Epidermal melanocyte (primary cell): ENCODE data around the gene IQSEC1.

Experiments
- DNase-seq: peaks from one replicate; pipeline ENCODE4 v3.0.0; 2011; ENCODE audit warnings: low spot score; ENCODE audit not compliant: insufficient read length

The IQSEC1 gene

DNA sequence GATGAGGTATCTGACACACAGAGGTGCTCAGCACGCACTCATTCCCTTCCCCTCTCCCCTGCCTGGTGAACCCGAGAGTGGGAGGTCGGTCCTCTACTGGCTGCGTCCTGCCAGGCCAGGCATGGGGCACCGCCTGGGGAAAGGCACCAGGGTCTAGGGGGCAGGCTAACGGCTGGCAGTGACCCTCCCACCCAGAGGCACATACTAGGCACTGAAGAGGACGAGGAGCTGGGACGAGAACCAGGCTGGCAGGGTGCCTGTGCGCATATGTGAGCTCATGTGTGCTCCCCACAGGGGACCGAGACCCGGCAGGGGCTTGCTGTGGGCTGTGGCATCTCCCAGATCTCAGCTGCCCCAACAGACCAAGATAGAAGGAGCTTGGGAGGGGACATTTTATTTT, 86.7 kb downstream of the IQSEC1 start:
- no peak for DNase-seq

DNA sequence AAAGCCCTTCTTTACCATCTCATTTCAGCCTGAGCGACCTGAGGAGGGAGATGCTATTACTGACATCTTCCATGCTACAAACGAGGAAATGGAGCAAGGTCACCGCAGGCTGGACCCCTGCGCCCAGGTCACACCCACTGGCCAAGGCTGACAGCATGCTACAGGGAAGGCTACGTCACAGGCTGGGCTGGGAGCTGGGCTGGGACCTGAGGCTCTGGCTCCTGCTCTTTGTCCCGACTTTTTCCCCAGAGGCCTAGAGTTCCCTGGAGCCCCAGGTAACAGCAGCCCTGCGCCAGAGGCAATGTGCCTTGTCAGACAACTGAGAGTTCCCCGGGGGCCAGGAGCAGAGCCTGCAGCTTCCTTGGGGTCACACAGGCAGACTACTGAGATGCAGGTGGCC, 87.2 kb downstream of the IQSEC1 start:
- DNase-seq = no peak

DNA sequence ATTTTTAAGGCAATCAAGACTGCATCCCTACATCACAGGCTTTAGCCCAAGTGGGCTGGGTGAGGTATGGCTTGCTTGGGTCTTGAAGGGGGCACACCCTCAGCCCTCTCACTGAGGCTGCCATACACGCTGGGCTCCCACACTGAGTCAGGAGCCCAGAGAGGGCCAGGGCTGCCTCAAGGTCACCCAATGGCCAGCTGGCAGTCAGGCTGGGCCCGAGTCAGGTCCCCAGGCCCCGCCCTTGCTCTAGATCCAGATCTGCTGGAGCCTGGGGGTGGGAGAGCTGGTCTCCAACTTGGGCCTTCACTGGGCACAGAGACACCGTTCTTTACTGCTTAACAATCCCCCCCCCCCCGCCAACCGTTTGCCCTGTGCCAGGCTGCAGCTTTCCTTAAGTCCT, 88.1 kb downstream of the IQSEC1 start:
- DNase-seq = no peak

DNA sequence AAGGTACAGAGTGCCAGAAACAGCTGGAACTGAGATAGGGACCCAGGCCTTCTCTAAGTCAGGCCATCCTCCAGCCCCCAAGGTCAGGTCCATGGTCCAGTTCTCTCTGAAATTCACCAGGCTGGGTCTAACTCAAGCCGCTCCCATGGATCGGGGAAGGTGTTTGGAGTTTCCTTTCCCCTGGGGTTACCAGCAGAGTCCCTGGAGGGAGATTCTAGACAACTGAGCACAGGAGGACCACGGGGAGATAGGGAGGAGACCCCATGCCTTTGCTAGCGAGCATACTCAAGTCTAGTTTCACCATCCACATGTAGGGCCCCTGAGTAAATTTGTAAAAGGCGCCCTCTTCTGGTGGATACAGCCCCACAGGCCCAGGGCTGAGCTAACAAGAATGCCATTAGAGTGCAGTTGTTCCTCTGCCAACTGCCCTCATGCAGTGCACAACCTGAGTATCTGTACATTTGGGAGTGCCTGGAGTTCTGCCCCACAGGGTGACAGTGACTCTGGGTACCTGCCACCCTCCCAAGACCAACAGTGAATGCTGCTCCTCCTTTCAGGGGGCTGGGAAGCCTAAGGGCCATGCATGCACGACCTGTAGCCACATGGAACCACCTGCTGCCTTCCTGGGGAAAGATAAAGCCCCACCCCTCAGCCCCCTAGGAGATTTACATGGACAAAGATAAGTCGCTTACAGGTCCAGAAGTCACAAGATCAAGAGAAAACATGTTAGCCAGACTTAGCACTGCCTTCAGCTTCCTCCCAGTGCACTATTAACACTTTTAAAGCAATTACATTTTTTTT, 89.0 kb downstream of the IQSEC1 start:
- peak; percentile 73 for DNase-seq

DNA sequence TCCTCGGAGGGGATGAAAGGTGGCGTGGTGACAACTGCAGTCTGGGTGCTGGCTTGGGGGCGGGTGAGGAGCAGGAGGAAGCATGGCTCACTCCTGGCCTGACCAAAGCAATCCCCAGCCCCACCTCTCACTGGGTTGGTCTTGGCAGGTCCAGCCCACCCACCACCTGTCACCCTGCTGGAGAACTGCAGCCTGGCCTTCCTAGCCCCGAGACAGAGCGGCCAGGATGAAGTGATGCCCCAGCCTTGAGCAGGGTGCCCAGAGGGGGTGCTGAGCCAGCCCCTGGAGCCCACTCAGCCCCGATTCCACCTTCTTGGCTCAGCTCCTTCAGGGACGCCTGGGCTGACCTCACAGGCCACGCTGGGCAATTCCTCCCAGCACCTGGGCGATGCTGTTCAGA, 89.9 kb downstream of the IQSEC1 start:
- no peak for DNase-seq

DNA sequence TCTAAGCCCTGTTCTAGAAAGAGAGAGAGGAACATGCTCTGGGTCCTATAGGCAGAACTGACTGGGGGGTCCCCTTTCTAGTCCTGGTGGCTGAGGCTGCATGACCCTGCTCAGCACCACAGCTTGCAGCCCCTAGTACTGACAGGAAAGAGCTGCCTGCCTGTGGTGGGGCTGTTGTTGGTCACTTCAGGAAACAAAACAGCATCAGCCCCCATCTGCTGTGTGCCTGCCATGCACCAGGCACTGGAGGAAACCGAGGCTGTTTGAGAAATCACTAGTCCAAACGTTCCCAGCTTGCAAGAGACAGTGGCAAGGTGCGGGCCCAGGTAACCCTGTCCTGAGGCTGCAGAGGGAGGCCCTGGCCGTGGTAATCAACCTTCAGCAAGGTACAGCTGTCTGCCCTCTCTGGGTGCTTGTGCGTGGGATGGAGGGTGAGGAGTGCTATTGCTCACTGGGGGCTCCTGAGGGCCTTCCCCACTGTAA, 90.6 kb downstream of the IQSEC1 start:
- no peak for DNase-seq

DNA sequence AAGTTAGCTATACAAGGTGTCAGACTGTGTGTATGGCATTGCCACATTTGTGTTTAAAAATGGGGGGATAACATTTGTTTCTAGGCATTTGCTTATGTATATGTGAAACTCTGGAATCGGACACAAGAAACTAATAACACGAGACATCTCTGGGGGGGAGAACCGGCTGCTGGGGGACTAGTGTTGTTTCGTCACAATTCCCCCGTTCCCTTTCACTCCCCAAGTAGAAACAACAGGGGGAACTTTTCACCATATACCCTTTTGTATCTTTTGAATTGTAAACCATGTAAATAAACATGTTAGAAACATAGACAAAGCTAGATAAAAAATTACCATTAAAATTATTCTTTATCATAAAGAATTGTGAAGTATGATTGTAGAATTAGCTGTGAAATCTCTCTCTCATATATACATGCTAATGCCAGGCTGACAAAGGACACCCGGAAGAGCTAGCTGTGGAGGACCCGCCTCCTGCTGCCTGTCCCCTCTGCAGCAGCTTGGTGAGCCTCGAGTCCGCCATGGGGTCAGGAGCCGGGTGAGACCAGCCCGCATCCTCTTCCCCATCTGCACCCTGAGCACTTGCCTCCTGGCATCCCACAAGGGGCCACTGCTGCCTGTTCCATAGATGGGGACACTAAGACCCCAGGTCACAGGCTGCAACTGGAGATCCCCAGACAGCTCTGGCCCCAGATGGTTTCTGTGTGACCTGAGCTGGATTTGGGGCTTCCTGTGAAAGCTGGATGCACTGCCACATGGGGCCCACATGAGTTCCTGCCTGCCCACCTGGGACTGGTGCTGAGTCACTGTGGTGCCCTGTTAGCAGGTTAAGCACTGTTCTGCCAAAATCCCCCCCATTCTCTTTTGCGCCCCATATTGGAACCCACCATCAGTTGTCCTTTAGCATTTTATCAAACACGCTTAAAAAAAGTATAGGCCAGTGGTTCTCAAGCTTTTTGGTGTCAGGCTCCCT, 91.6 kb downstream of the IQSEC1 start:
- no peak for DNase-seq

DNA sequence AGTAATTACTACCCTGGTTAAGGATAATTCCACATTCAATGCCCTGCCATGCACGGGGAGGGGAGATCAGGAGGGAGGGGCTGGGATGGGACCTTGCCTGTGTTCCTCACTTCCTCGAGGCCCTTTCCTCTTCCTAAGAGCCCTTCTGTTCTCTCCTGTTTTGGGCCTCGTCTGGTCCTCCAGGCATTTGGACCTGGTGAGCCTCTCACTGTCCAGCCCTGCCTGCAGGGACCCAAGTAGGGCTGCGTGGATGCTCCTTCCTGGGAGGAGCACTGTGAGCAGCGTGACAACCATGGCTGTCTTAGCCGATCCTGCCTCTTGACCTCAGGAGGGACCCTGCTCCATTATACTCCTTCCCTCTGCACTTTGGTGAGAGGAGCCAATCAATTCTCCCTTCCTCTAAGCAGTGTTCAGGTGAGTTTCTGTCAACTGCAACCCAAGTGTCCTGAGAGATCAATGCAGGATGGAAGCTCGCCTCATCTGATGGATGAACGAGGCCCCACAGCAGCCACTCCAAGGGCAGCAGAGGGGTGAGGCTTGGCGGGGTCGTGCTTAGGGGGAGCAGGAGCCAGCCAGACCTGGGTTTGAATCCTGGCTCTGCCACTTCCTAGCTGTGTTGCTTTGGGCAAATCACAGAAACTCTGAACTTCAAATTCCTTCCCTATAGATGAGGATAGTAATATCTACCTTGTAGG, 92.5 kb downstream of the IQSEC1 start:
- no peak for DNase-seq

DNA sequence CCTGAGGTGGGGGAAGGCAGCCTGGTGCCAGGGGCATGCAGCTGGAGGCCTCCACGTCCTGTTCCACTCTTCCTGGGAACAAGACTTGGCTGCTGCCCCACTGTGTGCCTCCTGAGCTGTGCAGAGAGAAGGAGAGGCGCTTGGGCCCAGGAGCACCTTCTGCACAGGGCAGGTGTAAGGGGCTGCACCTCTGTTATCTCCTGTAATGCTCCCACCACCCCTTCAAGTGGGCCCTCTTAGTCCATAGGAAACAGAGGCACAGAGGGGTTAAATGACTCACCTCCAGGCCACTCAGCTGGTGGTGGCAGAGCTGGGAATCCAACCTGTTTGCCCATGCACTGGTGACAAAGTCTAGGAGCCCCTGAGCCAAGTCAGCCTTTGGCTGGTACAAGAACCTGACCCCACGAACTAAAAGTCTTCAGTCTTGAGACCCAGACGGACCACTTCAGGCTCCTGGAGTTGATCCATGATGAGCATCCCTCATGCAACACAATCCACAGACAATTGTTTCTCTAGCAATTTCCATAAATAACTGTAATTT, 93.2 kb downstream of the IQSEC1 start:
- no peak for DNase-seq

DNA sequence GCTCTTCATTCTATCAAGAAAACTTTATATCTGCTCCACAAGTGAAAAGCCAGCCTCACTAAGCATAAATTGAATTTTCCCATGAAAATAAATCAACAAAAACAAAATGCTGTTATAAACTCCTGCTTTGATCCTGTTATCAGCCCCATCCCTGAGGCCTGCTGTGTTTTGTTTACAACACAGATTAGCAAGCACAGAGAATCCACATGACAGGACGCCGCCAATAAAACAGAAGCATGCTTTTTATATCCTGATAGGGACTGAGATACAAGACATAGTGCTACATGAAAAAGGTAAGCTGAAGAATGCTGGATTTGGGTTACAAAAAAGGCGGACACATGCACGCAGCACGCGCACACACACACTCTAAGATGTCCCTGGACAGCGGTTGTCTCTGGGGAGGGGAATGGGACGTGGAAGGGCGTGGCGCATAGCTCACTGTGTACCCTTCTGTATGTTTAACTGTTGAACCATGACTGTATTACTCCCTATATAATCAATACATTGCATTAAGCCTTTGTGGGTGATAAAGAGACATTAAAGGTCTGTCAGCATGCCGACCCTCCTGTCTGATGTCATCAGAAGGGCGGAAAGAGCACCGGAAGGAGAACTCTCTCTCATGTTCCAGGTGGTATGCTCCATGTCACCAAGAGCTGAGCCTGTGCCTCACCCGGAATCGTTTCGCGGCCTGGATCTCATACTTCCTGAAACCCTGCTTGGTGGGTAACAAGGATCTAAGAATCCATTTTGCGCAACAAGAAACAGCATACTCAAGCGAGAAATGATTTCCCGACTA, 93.9 kb downstream of the IQSEC1 start:
- no peak for DNase-seq

DNA sequence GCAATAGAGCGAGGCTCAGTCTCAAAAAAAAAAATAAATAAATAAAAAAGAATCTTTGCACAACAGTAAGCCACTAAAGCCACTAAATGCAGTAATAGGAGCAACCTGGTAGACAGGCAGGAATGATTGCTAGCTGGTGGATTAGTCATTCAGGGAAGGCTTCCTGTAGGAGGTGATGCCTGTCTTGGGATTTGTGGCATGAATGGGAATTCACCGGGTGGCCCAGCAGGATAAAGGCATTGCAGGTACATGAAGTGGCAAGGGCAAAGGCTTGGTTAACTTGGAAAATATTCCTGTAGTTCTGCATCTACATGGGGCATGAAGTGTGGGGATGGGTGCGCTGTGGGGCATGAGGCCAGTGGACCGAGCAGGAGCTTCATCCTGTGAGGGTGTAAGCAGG, 94.5 kb downstream of the IQSEC1 start:
- no peak for DNase-seq

DNA sequence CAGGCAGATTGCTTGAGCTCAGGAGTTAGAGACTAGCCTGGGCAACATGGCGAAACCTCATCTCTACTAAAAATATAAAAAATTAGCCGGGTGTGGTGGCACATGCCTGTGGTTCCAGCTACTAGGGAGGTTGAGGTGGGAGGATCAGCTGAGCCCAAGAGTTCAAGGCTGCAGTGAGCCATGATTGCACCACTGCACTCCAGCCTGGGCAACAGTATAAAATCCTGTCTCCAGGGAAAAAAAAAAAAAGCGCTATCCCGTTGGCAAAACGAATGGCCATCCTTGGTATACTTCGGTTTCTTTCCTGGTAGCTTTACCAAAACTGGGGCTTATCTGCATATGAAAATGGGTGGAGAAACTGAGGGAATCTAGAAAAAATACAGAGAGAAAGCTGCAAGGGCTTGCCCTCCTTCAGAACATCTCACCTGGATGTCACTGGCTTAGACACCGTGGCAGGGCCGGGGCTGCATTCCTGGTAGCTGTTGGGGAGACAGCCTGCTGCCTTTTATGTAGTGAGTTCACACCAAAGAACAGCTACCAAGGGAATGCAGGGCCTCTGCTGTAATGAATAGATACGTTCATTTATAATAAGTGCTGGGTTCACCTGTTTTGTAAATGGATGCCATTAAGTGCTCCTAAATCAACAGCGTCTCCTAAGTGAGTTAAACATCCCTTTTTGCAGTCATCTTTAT, 96.0 kb downstream of the IQSEC1 start:
- DNase-seq = no peak

DNA sequence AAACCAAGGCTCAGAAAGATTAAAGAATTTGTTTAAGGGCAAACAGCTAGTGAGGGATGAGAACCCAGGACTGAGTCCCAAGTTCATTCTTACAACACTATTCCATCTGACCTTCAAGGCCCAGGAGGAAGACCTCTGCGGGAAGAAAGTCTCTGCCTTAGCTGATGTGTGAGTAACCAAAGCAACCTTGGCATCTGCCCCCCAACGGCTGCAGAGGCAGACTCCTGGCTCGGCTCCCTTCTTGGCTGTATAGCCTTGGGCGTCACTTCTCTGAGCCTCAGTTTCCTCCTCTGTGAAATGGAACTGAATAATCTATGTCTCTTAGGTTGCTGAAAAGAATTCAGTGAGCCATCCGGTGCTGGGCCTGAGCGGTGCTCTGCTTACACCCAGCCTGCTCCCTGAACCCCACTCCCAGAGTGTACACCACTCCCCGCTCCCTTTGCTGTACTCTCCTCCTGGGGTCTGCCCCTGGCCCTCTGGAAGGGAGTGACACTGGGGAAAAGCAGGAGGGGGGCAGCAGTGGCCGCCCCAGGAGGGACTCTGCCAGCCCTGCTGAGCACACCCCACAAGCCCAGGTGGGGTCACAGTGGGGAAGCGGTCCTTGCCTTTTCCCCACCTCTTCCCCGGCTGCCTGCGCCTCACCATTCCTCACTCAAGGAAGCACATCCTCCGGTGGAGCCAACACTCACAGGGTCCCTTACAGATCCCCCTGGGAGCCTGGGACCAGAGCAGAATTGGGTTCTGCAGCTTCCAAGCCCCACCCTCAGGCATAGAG, 97.3 kb downstream of the IQSEC1 start:
- DNase-seq = no peak

DNA sequence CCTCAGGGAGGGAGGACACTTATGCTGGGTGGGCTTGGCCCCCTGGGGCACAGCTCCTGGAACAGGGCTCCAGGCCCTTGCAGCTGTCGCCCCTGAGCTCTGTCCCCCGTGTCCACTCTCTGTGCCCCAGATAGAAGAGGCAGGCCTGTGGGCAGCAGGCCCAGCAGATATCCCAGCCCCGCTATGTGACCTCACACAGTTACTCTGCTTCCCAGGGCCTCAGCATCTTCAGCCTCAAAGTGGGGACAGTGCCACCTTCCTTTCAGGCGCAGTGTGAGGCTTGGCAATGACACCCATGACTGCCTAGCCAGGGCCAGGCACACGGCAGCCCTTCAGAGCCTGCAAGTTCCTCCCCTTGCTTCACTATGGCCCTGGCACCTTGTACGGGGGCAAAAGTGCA, 98.4 kb downstream of the IQSEC1 start:
- DNase-seq = no peak

DNA sequence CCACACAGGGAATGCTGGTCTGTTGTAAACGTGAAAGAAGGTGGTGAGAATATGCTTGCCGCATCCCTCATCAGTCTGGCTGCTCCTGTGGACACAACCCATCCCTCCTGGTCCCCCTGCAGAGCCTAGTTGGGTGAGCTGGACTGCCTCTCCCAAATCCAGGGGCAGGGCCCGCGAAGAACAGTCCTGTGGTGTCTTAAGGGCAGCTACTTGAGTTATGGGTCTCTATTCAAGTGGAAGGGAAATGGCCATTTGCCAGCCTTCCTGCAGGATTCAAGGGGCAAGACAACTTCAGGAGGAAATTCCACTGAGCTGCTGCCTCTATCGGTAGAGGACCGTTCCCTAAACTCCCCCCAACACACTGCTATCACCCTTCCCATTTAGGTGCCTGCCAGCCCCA, 98.9 kb downstream of the IQSEC1 start:
- no peak for DNase-seq

DNA sequence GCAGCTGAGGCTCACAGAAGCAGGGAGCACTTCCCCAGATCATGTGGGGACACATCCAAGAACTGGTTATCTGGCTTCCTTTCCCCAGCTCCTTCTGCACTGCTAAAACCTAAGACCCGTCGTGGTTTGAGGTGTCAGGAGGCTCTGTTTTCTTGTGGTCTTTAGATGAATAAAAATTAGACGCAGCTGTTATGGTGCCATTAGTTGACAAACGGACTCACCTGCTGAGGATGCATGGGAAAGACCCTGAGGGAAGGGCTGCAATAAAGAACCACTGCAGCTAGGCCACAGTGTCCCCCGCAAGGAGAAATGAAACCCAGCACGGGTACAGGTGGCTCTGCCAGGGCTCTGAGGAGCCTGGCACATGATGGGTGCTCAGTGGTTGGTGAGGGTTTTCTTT, 99.4 kb downstream of the IQSEC1 start:
- no peak for DNase-seq

DNA sequence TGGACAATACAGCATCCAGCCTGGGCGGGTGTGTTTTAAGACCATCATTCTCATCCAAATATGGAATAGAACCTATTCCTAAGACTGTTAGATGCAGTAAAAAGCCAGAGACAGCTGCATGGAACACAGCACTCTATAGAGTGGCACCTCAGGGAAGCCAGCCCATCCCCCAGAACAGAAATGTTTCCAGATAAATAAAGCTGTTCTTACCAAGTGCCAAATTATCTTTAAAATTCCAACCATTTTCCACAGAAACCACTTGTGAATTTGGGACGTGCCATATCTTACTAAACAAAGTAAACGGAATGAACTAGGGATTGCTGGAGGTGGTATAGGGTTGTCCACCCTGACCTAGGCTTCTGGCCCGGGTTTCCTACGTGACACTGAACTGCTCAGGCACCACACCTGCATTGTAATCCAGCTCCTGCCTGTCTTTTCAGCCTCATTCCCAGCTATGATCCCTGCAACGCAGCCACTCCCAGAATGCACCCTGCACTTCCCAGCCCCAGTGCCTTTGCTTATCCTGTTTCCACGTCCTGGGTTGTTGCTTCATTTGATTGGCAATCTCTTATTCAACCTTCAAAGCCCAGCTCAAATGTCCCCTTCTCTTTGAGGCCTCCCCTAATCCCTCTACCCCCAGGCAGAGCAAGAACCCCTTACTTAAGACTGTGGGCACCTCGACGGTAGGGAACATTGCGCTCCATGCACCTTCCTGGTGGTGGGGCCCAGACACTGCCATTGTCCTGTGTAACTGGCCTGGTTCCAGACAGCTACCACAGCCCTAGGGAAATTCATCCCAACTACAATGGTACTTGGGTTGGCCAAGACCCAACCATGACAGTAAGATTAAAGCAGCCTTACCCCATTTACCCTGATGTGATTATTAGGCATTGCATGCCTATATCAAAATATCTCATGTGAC, 100.2 kb downstream of the IQSEC1 start:
- no peak for DNase-seq

DNA sequence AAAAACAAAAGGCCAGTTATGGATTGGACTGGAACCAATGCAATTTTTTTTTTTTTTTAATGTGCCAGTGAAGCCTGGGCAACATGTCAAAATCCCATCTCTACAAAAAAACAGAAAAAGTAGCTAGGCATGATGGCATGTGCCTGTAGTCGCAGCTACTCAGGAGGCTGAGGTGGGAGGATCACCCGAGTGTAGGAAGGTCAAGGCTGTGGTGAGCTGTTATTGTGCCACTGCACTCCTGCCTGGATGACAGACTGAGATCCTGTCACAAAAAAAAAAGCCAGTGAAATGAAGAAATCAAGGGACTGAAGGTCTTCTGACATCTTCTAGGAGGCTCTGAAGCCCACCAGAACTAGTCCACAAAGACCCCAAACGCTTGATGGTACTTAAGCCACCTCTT, 101.2 kb downstream of the IQSEC1 start:
- DNase-seq = no peak
